Measurements from ENCODE around the gene BCL11A.

Gene BCL11A

GRCh38 chr2:60492548-60492947 lies 60.9 kb downstream of the BCL11A start:
- TF ChIP-seq FOXP2 (optimal IDR thresholded peaks at IDR 0.05; ENCODE audit: control extremely low read depth, extremely low read length, insufficient read depth) = no peak
- TF ChIP-seq EZH2 (IDR thresholded peaks at IDR 0.05) = no peak
- no peak for TF ChIP-seq POLR2AphosphoS5 (IDR thresholded peaks at IDR 0.05; ENCODE audit: borderline replicate concordance, low read depth, low read length)
- Histone ChIP-seq H3K9ac (ENCODE audit: insufficient read length) (no peak overlapping the region), H3K9me3 (ENCODE audit: low read depth, low read length) (no peaks in the 10 kb centered on the region), H3K4me3 (no peak overlapping the region), H3K27ac (no peak overlapping the region), H3K36me3 (ENCODE audit: insufficient read depth, low read length) (no peaks in the 10 kb centered on the region)
- DNase-seq (ENCODE audit: low read depth, low spot score) = no peak

GRCh38 chr2:60490848-60491247 lies 62.6 kb downstream of the BCL11A start:
- Histone ChIP-seq H3K4me3 (no peak overlapping the region), H3K27ac (no peak overlapping the region), H3K9ac (ENCODE audit: insufficient read length) (no peak overlapping the region), H3K36me3 (ENCODE audit: insufficient read depth, low read length) (no peaks in the 10 kb centered on the region), H3K9me3 (ENCODE audit: low read depth, low read length) (no peaks in the 10 kb centered on the region)
- DNase-seq (ENCODE audit: low read depth, low spot score) = no peak
- TF ChIP-seq POLR2AphosphoS5 (IDR thresholded peaks at IDR 0.05; ENCODE audit: borderline replicate concordance, low read depth, low read length) = no peak
- TF ChIP-seq EZH2 (IDR thresholded peaks at IDR 0.05) = no peak
- no peak for TF ChIP-seq FOXP2 (optimal IDR thresholded peaks at IDR 0.05; ENCODE audit: control extremely low read depth, extremely low read length, insufficient read depth)

GRCh38 chr2:60490441-60490840 lies 63.0 kb downstream of the BCL11A start:
- TF ChIP-seq EZH2 (IDR thresholded peaks at IDR 0.05) (no peak), POLR2AphosphoS5 (IDR thresholded peaks at IDR 0.05; ENCODE audit: borderline replicate concordance, low read depth, low read length) (no peak), FOXP2 (optimal IDR thresholded peaks at IDR 0.05; ENCODE audit: control extremely low read depth, extremely low read length, insufficient read depth) (no peak)
- Histone ChIP-seq H3K4me3 (no peak overlapping the region), H3K27ac (no peak overlapping the region), H3K36me3 (ENCODE audit: insufficient read depth, low read length) (no peaks in the 10 kb centered on the region), H3K9ac (ENCODE audit: insufficient read length) (no peak overlapping the region), H3K9me3 (ENCODE audit: low read depth, low read length) (no peaks in the 10 kb centered on the region)
- DNase-seq (ENCODE audit: low read depth, low spot score) = no peak

GRCh38 chr2:60489289-60489688 lies 64.2 kb downstream of the BCL11A start:
- Histone ChIP-seq H3K27ac (no peak overlapping the region), H3K9ac (ENCODE audit: insufficient read length) (no peak overlapping the region), H3K36me3 (ENCODE audit: insufficient read depth, low read length) (no peaks in the 10 kb centered on the region), H3K4me3 (no peak overlapping the region), H3K9me3 (ENCODE audit: low read depth, low read length) (no peaks in the 10 kb centered on the region)
- DNase-seq (ENCODE audit: low read depth, low spot score) = no peak
- TF ChIP-seq EZH2 (IDR thresholded peaks at IDR 0.05) = no peak
- TF ChIP-seq FOXP2 (optimal IDR thresholded peaks at IDR 0.05; ENCODE audit: control extremely low read depth, extremely low read length, insufficient read depth) = no peak

- Histone ChIP-seq H3K9ac (ENCODE audit: insufficient read length) (no peak overlapping the region), H3K4me3 (no peak overlapping the region), H3K36me3 (ENCODE audit: insufficient read depth, low read length) (no peaks in the 10 kb centered on the region), H3K27ac (no peak overlapping the region), H3K9me3 (ENCODE audit: low read depth, low read length) (no peaks in the 10 kb centered on the region)
- TF ChIP-seq FOXP2 (optimal IDR thresholded peaks at IDR 0.05; ENCODE audit: control extremely low read depth, extremely low read length, insufficient read depth) (no peak), EZH2 (IDR thresholded peaks at IDR 0.05) (no peak), POLR2AphosphoS5 (IDR thresholded peaks at IDR 0.05; ENCODE audit: borderline replicate concordance, low read depth, low read length) (no peak)
- DNase-seq (ENCODE audit: low read depth, low spot score) = no peak
Measured at GRCh38 chr2:60488291-60488690, 65.2 kb downstream of the BCL11A start.

- Histone ChIP-seq H3K9me3 (ENCODE audit: low read depth, low read length) (no peaks in the 10 kb centered on the region), H3K36me3 (ENCODE audit: insufficient read depth, low read length) (no peaks in the 10 kb centered on the region), H3K4me3 (no peak overlapping the region), H3K27ac (no peak overlapping the region), H3K9ac (ENCODE audit: insufficient read length) (no peak overlapping the region)
- TF ChIP-seq POLR2AphosphoS5 (IDR thresholded peaks at IDR 0.05; ENCODE audit: borderline replicate concordance, low read depth, low read length) (no peak), EZH2 (IDR thresholded peaks at IDR 0.05) (no peak), FOXP2 (optimal IDR thresholded peaks at IDR 0.05; ENCODE audit: control extremely low read depth, extremely low read length, insufficient read depth) (no peak)
- no peak for DNase-seq (ENCODE audit: low read depth, low spot score)
Measured at GRCh38 chr2:60487174-60487573, 66.3 kb downstream of the BCL11A start.

GRCh38 chr2:60486551-60486950 lies 66.9 kb downstream of the BCL11A start:
- no peak for TF ChIP-seq FOXP2 (optimal IDR thresholded peaks at IDR 0.05; ENCODE audit: control extremely low read depth, extremely low read length, insufficient read depth)
- no peak for TF ChIP-seq EZH2 (IDR thresholded peaks at IDR 0.05)
- TF ChIP-seq POLR2AphosphoS5 (IDR thresholded peaks at IDR 0.05; ENCODE audit: borderline replicate concordance, low read depth, low read length) = no peak
- Histone ChIP-seq H3K9me3 (ENCODE audit: low read depth, low read length) (no peaks in the 10 kb centered on the region), H3K36me3 (ENCODE audit: insufficient read depth, low read length) (no peaks in the 10 kb centered on the region), H3K4me3 (no peak overlapping the region), H3K9ac (ENCODE audit: insufficient read length) (no peak overlapping the region), H3K27ac (no peak overlapping the region)
- DNase-seq (ENCODE audit: low read depth, low spot score) = no peak

- H3K36me3 ChIP-seq (ENCODE audit: insufficient read depth, low read length) = no peaks in the 10 kb centered on the region
- no peak overlapping the region for H3K4me3 ChIP-seq
- no peak for TF ChIP-seq POLR2AphosphoS5 (IDR thresholded peaks at IDR 0.05; ENCODE audit: borderline replicate concordance, low read depth, low read length)
- TF ChIP-seq FOXP2 (optimal IDR thresholded peaks at IDR 0.05; ENCODE audit: control extremely low read depth, extremely low read length, insufficient read depth) = no peak
- no peak for TF ChIP-seq EZH2 (IDR thresholded peaks at IDR 0.05)
- H3K27ac ChIP-seq = no peak overlapping the region
- DNase-seq (ENCODE audit: low read depth, low spot score) = no peak
- H3K9ac ChIP-seq (ENCODE audit: insufficient read length) = no peak overlapping the region
- H3K9me3 ChIP-seq (ENCODE audit: low read depth, low read length) = no peaks in the 10 kb centered on the region
Measured at GRCh38 chr2:60486067-60486466, 67.4 kb downstream of the BCL11A start.

GRCh38 chr2:60485550-60485949 lies 67.9 kb downstream of the BCL11A start:
- TF ChIP-seq EZH2 (IDR thresholded peaks at IDR 0.05) (no peak), FOXP2 (optimal IDR thresholded peaks at IDR 0.05; ENCODE audit: control extremely low read depth, extremely low read length, insufficient read depth) (no peak), POLR2AphosphoS5 (IDR thresholded peaks at IDR 0.05; ENCODE audit: borderline replicate concordance, low read depth, low read length) (no peak)
- no peak overlapping the region for H3K27ac ChIP-seq
- H3K9me3 ChIP-seq (ENCODE audit: low read depth, low read length) = no peaks in the 10 kb centered on the region
- no peak overlapping the region for H3K9ac ChIP-seq (ENCODE audit: insufficient read length)
- no peak for DNase-seq (ENCODE audit: low read depth, low spot score)
- H3K36me3 ChIP-seq (ENCODE audit: insufficient read depth, low read length) = no peaks in the 10 kb centered on the region
- H3K4me3 ChIP-seq = no peak overlapping the region

All from SK-N-MC (cell line).